B cell (primary cell): Measurements from ENCODE around the gene TPSAB1. TPM values are rescaled to one million over a fixed set of nuclear protein-coding genes. Genes with fewer than 3 reads are reported as not detected.

Experiments used
- ATAC-seq: fragments of 200-7000 bp; cut with Tn5 transposase; one replicate; pipeline ENCODE4 v1.10.0; 2021; ENCODE audit warnings: low read depth, mild to moderate bottlenecking, moderate number of reproducible peaks, moderate library complexity
- CTCF ChIA-PET: fragments of 350-600 bp; sonication (Branson Sonifier 250); formaldehyde crosslinking; loops from one replicate; lab custom pipeline; 2021; ENCODE audit warnings: antibody characterized with exemption, inconsistent platforms; lab: Charles Lee
- POLR2A ChIA-PET: fragments of 350-600 bp; sonication (Branson Sonifier 250); formaldehyde crosslinking; loops from one replicate; lab custom pipeline; 2021; ENCODE audit warnings: antibody characterized with exemption; lab: Charles Lee
- DNase-seq: peaks from one replicate; pipeline ENCODE4 v3.0.0; 2013
- H2AFZ ChIP-seq: 2 replicates; pipeline ENCODE4 v1.6.1; 2012; ENCODE audit warnings: mild to moderate bottlenecking, low read depth, low read length; ENCODE audit not compliant: insufficient read depth, poor library complexity, severe bottlenecking
- H3K27ac ChIP-seq, 2 donors: 1 replicate in 1 of 2; 2 replicates in 1 of 2; pipeline ENCODE4 v1.5.1; 2012 to 2013; ENCODE audit warnings: low read length in 2 of 2, mild to moderate bottlenecking in 2 of 2, moderate library complexity in 1 of 2
- H3K27me3 ChIP-seq, 4 experiments: fragments of 200-600 bp in 1 of 4; sonication (generic) in 1 of 4; replicated peaks in 1 of 4; 1 replicate in 2 of 4; 2 replicates in 2 of 4; pipeline versions ENCODE4 v1.6.1 to v1.7.0; 2013 to 2016; ENCODE audit warnings: low read length in 3 of 4, mild to moderate bottlenecking in 2 of 4, mixed read lengths in 1 of 4, moderate library complexity in 1 of 4; ENCODE audit not compliant: insufficient read depth in 4 of 4, control insufficient read depth in 3 of 4; ENCODE audit errors: control extremely low read depth in 1 of 4
- H3K36me3 ChIP-seq, 2 experiments: replicated peaks in 1 of 2; 1 replicate in 1 of 2; 2 replicates in 1 of 2; pipeline versions ENCODE4 v1.6.1 to v1.7.1; 2013; ENCODE audit warnings: low read length in 1 of 2; ENCODE audit not compliant: insufficient read depth in 2 of 2, control insufficient read depth in 1 of 2; ENCODE audit errors: control extremely low read depth in 1 of 2, extremely low read depth in 1 of 2
- H3K4me1 ChIP-seq, 2 donors: fragments of 200-600 bp in 1 of 2; sonication (generic) in 1 of 2; 1 replicate in 1 of 2; 2 replicates in 1 of 2; pipeline versions ENCODE4 v1.5.1 to v1.6.1; 2013 to 2017; ENCODE audit warnings: low read length in 2 of 2; ENCODE audit not compliant: control insufficient read depth in 2 of 2, insufficient read depth in 2 of 2
- H3K4me2 ChIP-seq: replicated peaks from 2 replicates; pipeline ENCODE3; 2012; ENCODE audit warnings: mild to moderate bottlenecking, low read depth, low read length; ENCODE audit not compliant: poor library complexity, severe bottlenecking
- H3K4me3 ChIP-seq, 5 experiments: fragments of 200-600 bp in 1 of 5; sonication (generic) in 1 of 5; 1 replicate in 3 of 5; 2 replicates in 2 of 5; pipeline versions ENCODE4 v1.5.1 to v1.7.0; 2011 to 2016; ENCODE audit warnings: low read length in 4 of 5, mild to moderate bottlenecking in 4 of 5, low read depth in 2 of 5, control low read depth in 1 of 5, moderate library complexity in 1 of 5; ENCODE audit not compliant: insufficient read depth in 1 of 5; ENCODE audit errors: control extremely low read depth in 1 of 5, extremely low read depth in 1 of 5
- H3K79me2 ChIP-seq: fragments of 200-600 bp; sonication (generic); one replicate; pipeline ENCODE4 v1.6.0; 2016; ENCODE audit warnings: low read length; ENCODE audit not compliant: control insufficient read depth, insufficient read depth
- H3K9ac ChIP-seq: fragments of 200-600 bp; sonication (generic); 2 replicates; pipeline ENCODE4 v1.6.1; 2017; ENCODE audit warnings: mild to moderate bottlenecking, low read length, moderate library complexity
- H3K9me3 ChIP-seq, 3 donors: one replicate each; pipeline versions ENCODE4 v1.6.1 to v1.7.1; 2013; ENCODE audit warnings: low read length in 2 of 3; ENCODE audit not compliant: control insufficient read depth in 2 of 3, insufficient read depth in 1 of 3; ENCODE audit errors: control extremely low read depth in 1 of 3
- H4K20me1 ChIP-seq: 2 replicates; pipeline ENCODE4 v1.6.0; 2012; ENCODE audit warnings: mild to moderate bottlenecking, low read length; ENCODE audit not compliant: insufficient read depth, control insufficient read depth, poor library complexity, severe bottlenecking
- H3K27ac Mint-ChIP-seq: one replicate; pipeline ENCODE4 v1.8.0; 2021; ENCODE audit warnings: mixed read lengths
- H3K27me3 Mint-ChIP-seq: one replicate; pipeline ENCODE4 v1.8.0; 2021; ENCODE audit warnings: mixed read lengths
- H3K4me1 Mint-ChIP-seq: one replicate; pipeline ENCODE4 v1.8.0; 2021; ENCODE audit warnings: mixed read lengths
- H3K4me3 Mint-ChIP-seq: one replicate; pipeline ENCODE4 v1.8.0; 2021; ENCODE audit warnings: mixed read lengths
- H3K9me3 Mint-ChIP-seq: one replicate; pipeline ENCODE4 v1.8.0; 2022; ENCODE audit warnings: mixed read lengths; ENCODE audit not compliant: insufficient read depth
- CTCF ChIP-seq: fragments of 200-600 bp; IDR thresholded peaks from one replicate; pipeline ENCODE4 v1.8.0; 2022; ENCODE audit warnings: antibody characterized with exemption, mild to moderate bottlenecking
- EZH2 ChIP-seq: IDR thresholded peaks from 2 replicates; pipeline ENCODE4 v1.6.1; 2012; ENCODE audit warnings: borderline replicate concordance, low read depth, mild to moderate bottlenecking, moderate library complexity, low read length; ENCODE audit not compliant: insufficient read depth, poor library complexity, severe bottlenecking
- WGBS: methylation state at CpG from one replicate; pipeline ENCODE4 v1.1.5; 2013; ENCODE audit warnings: missing lambda C conversion rate; ENCODE audit not compliant: insufficient coverage; 5-methylcytosine and 5-hydroxymethylcytosine counted together
- intact Hi-C: fragments of 100-400 bp; cut with micrococcal nuclease; formaldehyde crosslinking; loops from one replicate; pipeline ENCODE4 v1.10.0; 2022
- polyA plus RNA-seq: library from polyadenylated mRNA; depleted of rRNA; stranded (reverse); fragments of >200 nt; gene quantifications from 2 replicates; pipeline ENCODE4 v1.2.3, GENCODE V29; 2012
- total RNA-seq, 2 donors: library from RNA; stranded (reverse); fragments of 120-200 nt in 1 of 2; gene quantifications; 1 replicate in 1 of 2; 2 replicates in 1 of 2; pipeline versions ENCODE4 v1.2.3 to v1.2.4, GENCODE V29; 2013 to 2022

TPSAB1 gene
- total and polyA plus RNA-seq, 2 donors (not counting 1 experiment from before 2014, with no cell fraction given), result not detected

- intact Hi-C loops, result no loop called here
- Mint-ChIP-seq H3K4me1 (peaks cover 18% of the 10 kb centered on the region), H3K27ac (no peak overlapping the region), H3K9me3 (no peaks in the 10 kb centered on the region), H3K4me3 (no peak overlapping the region), H3K27me3 (peaks cover 27% of the 10 kb centered on the region)
- DNase-seq (no peak), ATAC-seq (no peak)
- 72% methylated on average over 17 of the region's 17 CpGs for WGBS
- POLR2A ChIA-PET, result no interaction called here
- Histone ChIP-seq H3K27me3 (peaks cover 0 to 38% (median 7%) of the 10 kb centered on the region in 4 experiments), H4K20me1 (no peaks in the 10 kb centered on the region), H3K9me3 (peaks cover 0 to 6% (median 0%) of the 10 kb centered on the region in 3 donors), H3K4me1 (peaks cover 12 to 33% of the 10 kb centered on the region in 2 donors), H3K4me2 (no peak overlapping the region), H3K79me2 (no peaks in the 10 kb centered on the region), H3K27ac (no peak overlapping the region), H2AFZ (no peak overlapping the region), H3K4me3 (no peak overlapping the region), H3K9ac (no peak overlapping the region), H3K36me3 (no peaks in the 10 kb centered on the region)
- CTCF ChIA-PET, result no interaction called here
- no peak for TF ChIP-seq CTCF
- no peak for TF ChIP-seq EZH2
Measured at GRCh38 chr16:1291576-1291974, 51.1 kb downstream of the TPSAB1 start.

Other genes starting within 250 kb of the TPSAB1 start
- gene SSTR5, start 168.0 kb upstream of the TPSAB1 start, total RNA-seq, result not detected in 2 replicates
- not detected in 2 replicates for gene SSTR5, start 168.0 kb upstream of the TPSAB1 start, polyA plus RNA-seq
- gene C1QTNF8, start 144.5 kb upstream of the TPSAB1 start, total RNA-seq, result not detected in 2 replicates
- gene C1QTNF8, start 144.5 kb upstream of the TPSAB1 start, polyA plus RNA-seq, result not detected in 2 replicates
- gene CACNA1H, start 87.6 kb upstream of the TPSAB1 start, total RNA-seq, result 0.05 and 0.07 TPM in 2 replicates
- gene CACNA1H, start 87.6 kb upstream of the TPSAB1 start, polyA plus RNA-seq, result 0.10 and 0.13 TPM in 2 replicates
- not detected in 2 replicates for gene TPSG1, start 15.4 kb upstream of the TPSAB1 start, total RNA-seq
- gene TPSG1, start 15.4 kb upstream of the TPSAB1 start, polyA plus RNA-seq, result not detected in 2 replicates
- gene TPSB2, start 10.5 kb upstream of the TPSAB1 start, total RNA-seq, result not detected in 2 replicates
- not detected in 2 replicates for gene TPSB2, start 10.5 kb upstream of the TPSAB1 start, polyA plus RNA-seq
- gene TPSD1, start 15.4 kb downstream of the TPSAB1 start, total RNA-seq, result not detected in 2 replicates
- not detected in 2 replicates for gene TPSD1, start 15.4 kb downstream of the TPSAB1 start, polyA plus RNA-seq
- gene UBE2I, start 68.9 kb downstream of the TPSAB1 start, total RNA-seq, result 253 and 265 TPM in 2 replicates
- 152 and 219 TPM in 2 replicates for gene UBE2I, start 68.9 kb downstream of the TPSAB1 start, polyA plus RNA-seq
- gene BAIAP3, start 92.9 kb downstream of the TPSAB1 start, total RNA-seq, result 130 TPM in 2 replicates
- 67.1 and 119 TPM in 2 replicates for gene BAIAP3, start 92.9 kb downstream of the TPSAB1 start, polyA plus RNA-seq
- gene TSR3, start 111.2 kb downstream of the TPSAB1 start, total RNA-seq, result 42.3 and 43.7 TPM in 2 replicates
- gene TSR3, start 111.2 kb downstream of the TPSAB1 start, polyA plus RNA-seq, result 31.8 and 35.7 TPM in 2 replicates
- 69.1 and 76.0 TPM in 2 replicates for gene GNPTG, start 111.2 kb downstream of the TPSAB1 start, total RNA-seq
- 96.4 and 109 TPM in 2 replicates for gene GNPTG, start 111.2 kb downstream of the TPSAB1 start, polyA plus RNA-seq
- gene UNKL, start 174.0 kb downstream of the TPSAB1 start, total RNA-seq, result 178 and 189 TPM in 2 replicates
- gene UNKL, start 174.0 kb downstream of the TPSAB1 start, polyA plus RNA-seq, result 53.9 and 62.7 TPM in 2 replicates
- gene UQCC4, start 180.0 kb downstream of the TPSAB1 start, total RNA-seq, result 11.7 and 13.2 TPM in 2 replicates
- 27.6 and 31.0 TPM in 2 replicates for gene UQCC4, start 180.0 kb downstream of the TPSAB1 start, polyA plus RNA-seq
- gene PERCC1, start 190.4 kb downstream of the TPSAB1 start, total RNA-seq, result 0.34 and 0.64 TPM in 2 replicates
- 0.46 and 0.84 TPM in 2 replicates for gene PERCC1, start 190.4 kb downstream of the TPSAB1 start, polyA plus RNA-seq
- 12.4 and 16.6 TPM in 2 replicates for gene CCDC154, start 203.9 kb downstream of the TPSAB1 start, total RNA-seq
- 14.6 and 22.9 TPM in 2 replicates for gene CCDC154, start 203.9 kb downstream of the TPSAB1 start, polyA plus RNA-seq
- 274 and 286 TPM in 2 replicates for gene CLCN7, start 234.3 kb downstream of the TPSAB1 start, total RNA-seq
- 215 and 280 TPM in 2 replicates for gene CLCN7, start 234.3 kb downstream of the TPSAB1 start, polyA plus RNA-seq
- 0.22 TPM in 1 of 2 replicates, not detected in the other for gene PTX4, start 248.2 kb downstream of the TPSAB1 start, total RNA-seq
- 0.27 and 0.33 TPM in 2 replicates for gene PTX4, start 248.2 kb downstream of the TPSAB1 start, polyA plus RNA-seq